ENCODE results near the gene CAMTA2.

The CAMTA2 gene

GRCh38 chr17:4947411-4948165, 39.9 kb downstream of the CAMTA2 start:
- no peak for DNase-seq (ENCODE audit: low spot score)

GRCh38 chr17:4947010-4947410, 40.5 kb downstream of the CAMTA2 start:
- DNase-seq (ENCODE audit: low spot score): no peak

- DNase-seq (ENCODE audit: low spot score): no peak
Observed at GRCh38 chr17:4946312-4946976, 41.0 kb downstream of the CAMTA2 start.

- no peak for DNase-seq (ENCODE audit: low spot score)
Observed at GRCh38 chr17:4945944-4946280, 41.6 kb downstream of the CAMTA2 start.

GRCh38 chr17:4945176-4945943, 42.1 kb downstream of the CAMTA2 start:
- DNase-seq (ENCODE audit: low spot score): no peak

GRCh38 chr17:4944554-4945175, 42.8 kb downstream of the CAMTA2 start:
- no peak for DNase-seq (ENCODE audit: low spot score)

- no peak for DNase-seq (ENCODE audit: low spot score)
Observed at GRCh38 chr17:4944163-4944553, 43.3 kb downstream of the CAMTA2 start.

GRCh38 chr17:4942760-4943508, 44.5 kb downstream of the CAMTA2 start:
- no peak for DNase-seq (ENCODE audit: low spot score)

GRCh38 chr17:4941319-4941610, 46.2 kb downstream of the CAMTA2 start:
- no peak for DNase-seq (ENCODE audit: low spot score)

- DNase-seq (ENCODE audit: low spot score): no peak
Observed at GRCh38 chr17:4940555-4941318, 46.7 kb downstream of the CAMTA2 start.

GRCh38 chr17:4939796-4940554, 47.5 kb downstream of the CAMTA2 start, which contains the start of the genes RNF167 and SLC25A11:
Gene RNF167, plus strand, starts transcription at chr17:4940268. Its CDS starts 642 bp downstream, at chr17:4940910.
Gene SLC25A11, minus strand, starts transcription at chr17:4940046. Its CDS starts 136 bp downstream, at chr17:4939910.
- peak; percentile 97 for DNase-seq (ENCODE audit: low spot score)

- DNase-seq (ENCODE audit: low spot score): no peak
Observed at GRCh38 chr17:4939546-4939795, 48.0 kb downstream of the CAMTA2 start.

GRCh38 chr17:4938688-4939545, 48.6 kb downstream of the CAMTA2 start:
- DNase-seq (ENCODE audit: low spot score): peak; percentile 12

GRCh38 chr17:4938069-4938491, 49.4 kb downstream of the CAMTA2 start:
- DNase-seq (ENCODE audit: low spot score): no peak

- DNase-seq (ENCODE audit: low spot score): no peak
Observed at GRCh38 chr17:4937553-4937952, 49.9 kb downstream of the CAMTA2 start.

- DNase-seq (ENCODE audit: low spot score): no peak
Observed at GRCh38 chr17:4936436-4936835, 51.0 kb downstream of the CAMTA2 start.

- no peak for DNase-seq (ENCODE audit: low spot score)
Observed at GRCh38 chr17:4935650-4936049, 51.8 kb downstream of the CAMTA2 start.

GRCh38 chr17:4934173-4934979, 53.1 kb downstream of the CAMTA2 start:
- DNase-seq (ENCODE audit: low spot score): no peak

- no peak for DNase-seq (ENCODE audit: low spot score)
Observed at GRCh38 chr17:4933646-4934045, 53.8 kb downstream of the CAMTA2 start.
